Mesenteric fat pad (tissue), 1 donor: ENCODE measurements around the gene DENND1A. TPM values are rescaled to one million over a fixed set of nuclear protein-coding genes. Genes with fewer than 3 reads are reported as not detected.

Experiments
- DNase-seq: peaks from one replicate; pipeline ENCODE4 v3.0.0-alpha.2; 2020; ENCODE audit warnings: low spot score
- total RNA-seq: library from RNA; stranded (reverse); fragmentation: NEBNext Ultra II Directional; extraction: Animal tissue kit (Norgen Biotek cat#: 25700); gene quantifications from one replicate; pipeline ENCODE4 v1.2.1, GENCODE V29; 2021
- donor health status: DM: yes; HTN: yes; CAD: no.

The DENND1A gene
- total RNA-seq, 1 donor from 2014 or later: 24.4 TPM

DNA sequence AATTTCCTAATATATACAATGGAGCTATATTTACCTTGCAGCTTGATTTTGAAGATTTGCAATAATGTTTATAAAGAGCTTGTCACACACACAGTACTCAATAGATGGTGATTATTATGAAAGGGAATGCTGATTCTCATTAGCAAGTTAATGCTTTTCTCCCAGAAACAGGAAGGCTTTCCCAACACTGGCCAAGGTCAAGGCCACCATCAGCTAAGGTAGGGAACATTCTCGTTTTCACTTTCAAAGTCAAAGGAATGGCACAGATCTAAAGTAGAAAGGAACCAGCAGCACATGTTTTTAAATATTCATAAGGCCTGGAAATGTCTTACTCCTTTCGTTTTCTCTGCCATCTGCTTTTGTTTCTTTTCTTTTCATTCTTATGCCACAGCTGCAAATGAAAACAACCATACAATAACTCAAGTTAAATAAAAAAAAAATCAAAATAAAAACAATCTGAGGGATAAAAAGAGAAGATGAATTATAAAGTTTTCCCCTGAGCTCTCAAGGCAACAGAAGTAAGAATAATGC, 307.1 kb downstream of the DENND1A start:
- DNase-seq: no peak

- no peak for DNase-seq
Measured at GRCh38 chr9:123620239-123620638, 309.7 kb downstream of the DENND1A start.

DNA sequence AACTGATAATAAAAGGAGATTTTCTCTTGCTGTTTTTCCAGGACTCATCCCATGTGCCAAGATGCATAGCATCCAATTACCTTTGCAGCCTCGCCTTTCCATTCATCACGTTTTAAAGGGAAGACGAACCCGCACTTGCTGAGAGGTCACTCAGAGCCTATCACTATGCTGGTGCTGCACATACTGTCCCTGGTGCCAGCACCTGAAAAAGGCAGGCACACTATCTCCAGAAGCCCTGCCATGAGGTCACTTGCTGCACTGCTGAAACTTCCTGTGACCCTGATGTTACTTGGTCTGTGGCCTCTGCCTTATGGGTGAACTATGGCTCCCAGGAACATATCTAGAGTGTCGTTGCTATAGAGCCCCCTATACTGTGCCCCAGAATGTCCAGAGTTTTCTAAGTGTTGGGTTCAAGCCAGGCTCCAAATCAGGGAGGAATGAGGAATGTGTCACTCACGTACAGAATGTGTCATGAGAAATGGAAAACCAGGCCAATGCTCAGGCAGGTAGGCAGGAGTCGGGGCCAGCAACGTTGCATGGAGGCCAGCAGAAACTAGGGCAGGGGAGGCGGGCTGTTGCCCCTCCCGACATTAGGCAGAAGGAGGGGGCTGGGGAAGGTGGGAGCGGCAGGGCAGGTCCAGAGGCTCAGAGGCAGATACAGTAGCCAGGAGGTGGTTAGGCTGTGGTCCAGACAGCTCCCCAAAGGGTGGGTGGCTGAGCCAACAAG, 311.8 kb downstream of the DENND1A start:
- no peak for DNase-seq

- no peak for DNase-seq
Measured at GRCh38 chr9:123617286-123617685, 312.6 kb downstream of the DENND1A start.

- DNase-seq: no peak
Measured at GRCh38 chr9:123616707-123617106, 313.2 kb downstream of the DENND1A start.

GRCh38 chr9:123615381-123615780, 314.5 kb downstream of the DENND1A start:
- DNase-seq: no peak

- DNase-seq: no peak
Measured at GRCh38 chr9:123614306-123615263, 315.3 kb downstream of the DENND1A start.

DNA sequence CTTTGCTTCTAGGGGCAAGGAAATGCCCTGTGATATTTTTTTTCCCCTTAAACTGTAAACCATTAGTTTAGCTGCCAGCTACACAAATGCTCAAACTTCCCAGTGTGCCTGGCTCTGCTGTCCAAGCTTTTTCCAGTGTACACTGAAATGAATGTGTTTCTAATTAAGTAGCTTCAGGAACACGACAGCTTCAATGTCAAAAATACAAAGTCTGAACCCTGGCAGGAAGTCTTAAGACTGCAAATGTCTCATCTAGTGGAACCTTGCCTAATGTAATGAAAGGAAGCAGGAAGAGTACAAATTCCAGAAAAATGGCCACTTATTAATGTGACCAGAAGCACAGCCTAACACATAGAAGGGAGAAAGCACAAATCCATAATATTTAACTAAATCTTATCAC, 318.7 kb downstream of the DENND1A start:
- no peak for DNase-seq

DNA sequence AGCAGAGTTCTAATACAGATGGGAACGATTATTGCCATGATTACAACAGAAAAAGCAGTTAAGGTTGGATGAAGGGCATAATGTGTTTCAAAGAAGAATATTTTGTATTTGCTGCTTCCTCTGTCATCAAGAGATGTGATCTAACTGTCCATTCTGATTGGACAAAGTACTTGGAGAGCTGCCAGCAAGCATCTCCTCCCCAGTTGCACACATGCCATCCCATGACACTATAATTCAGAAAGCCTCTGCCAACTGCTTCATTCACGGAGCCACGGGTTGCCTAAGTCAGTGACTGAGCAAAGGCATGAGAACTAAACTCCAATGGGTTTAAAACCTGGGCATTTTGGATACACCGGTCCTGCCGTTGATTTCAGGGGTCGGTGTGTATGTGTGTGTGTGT, 320.1 kb downstream of the DENND1A start:
- DNase-seq: no peak

GRCh38 chr9:123608104-123608503, 321.8 kb downstream of the DENND1A start:
- DNase-seq: no peak

- no peak for DNase-seq
Measured at GRCh38 chr9:123607479-123607878, 322.4 kb downstream of the DENND1A start.

GRCh38 chr9:123606141-123606540, 323.8 kb downstream of the DENND1A start:
- DNase-seq: no peak

DNA sequence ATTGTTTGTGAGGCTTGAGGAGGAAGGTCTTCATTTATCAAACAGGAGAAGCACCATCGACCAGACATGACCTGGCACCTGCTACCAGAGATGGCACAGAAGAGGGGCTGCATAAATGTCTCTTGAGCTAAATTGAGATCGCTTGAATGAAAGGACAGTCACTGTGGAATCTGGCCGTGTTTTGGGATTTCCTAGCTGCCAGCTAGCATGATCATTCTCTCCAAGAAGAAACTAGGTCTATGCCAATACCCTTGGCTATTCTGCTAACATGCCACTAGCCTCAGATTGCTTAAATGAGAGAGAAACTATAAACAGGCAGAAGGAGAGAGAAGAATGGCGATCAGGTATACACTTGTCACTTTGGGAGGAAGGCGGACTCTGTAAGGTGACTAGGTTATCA, 324.6 kb downstream of the DENND1A start:
- DNase-seq: no peak

DNA sequence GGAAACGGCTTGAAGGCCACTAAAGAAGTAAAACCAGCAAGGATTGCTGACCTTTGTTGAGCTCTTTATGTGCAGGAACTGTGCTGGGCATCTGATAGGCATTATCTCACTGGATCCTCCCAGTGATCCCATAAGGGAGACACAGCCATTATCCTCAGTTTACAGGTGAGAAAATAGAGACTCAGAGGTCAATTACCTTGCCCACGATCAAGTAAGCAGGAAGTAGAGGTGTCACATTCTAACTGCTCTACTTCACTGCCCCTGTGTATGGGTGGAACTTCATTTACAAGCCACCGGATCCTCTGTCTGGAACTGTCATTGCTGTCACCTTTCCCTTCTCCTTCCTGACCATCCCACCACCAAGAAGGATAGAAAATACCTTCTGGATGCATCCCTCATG, 325.1 kb downstream of the DENND1A start:
- DNase-seq: no peak

GRCh38 chr9:123601828-123602227, 328.1 kb downstream of the DENND1A start:
- no peak for DNase-seq

GRCh38 chr9:123599781-123600180, 330.1 kb downstream of the DENND1A start:
- no peak for DNase-seq

GRCh38 chr9:123597876-123598556, 331.9 kb downstream of the DENND1A start:
- no peak for DNase-seq

DNA sequence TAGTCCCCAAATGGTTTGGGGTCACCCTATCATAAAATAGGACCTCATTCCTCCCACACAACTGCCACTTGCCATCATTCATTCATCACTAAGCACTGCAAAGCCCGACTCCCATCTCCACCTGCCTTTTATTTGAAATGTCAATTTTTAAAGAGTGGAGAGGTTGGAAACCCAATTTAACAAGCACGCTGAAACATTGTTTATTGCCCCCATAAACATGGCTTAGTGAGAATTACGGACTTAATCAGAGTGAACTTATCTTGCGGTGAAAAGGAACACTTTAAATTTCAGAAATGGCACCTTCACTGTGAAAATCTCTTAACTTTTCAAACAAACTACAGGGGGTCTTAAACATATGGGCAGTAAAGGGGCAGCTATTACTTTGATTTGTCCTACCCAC, 332.9 kb downstream of the DENND1A start:
- DNase-seq: no peak

- DNase-seq: no peak
Measured at GRCh38 chr9:123591283-123591682, 338.6 kb downstream of the DENND1A start.

DNA sequence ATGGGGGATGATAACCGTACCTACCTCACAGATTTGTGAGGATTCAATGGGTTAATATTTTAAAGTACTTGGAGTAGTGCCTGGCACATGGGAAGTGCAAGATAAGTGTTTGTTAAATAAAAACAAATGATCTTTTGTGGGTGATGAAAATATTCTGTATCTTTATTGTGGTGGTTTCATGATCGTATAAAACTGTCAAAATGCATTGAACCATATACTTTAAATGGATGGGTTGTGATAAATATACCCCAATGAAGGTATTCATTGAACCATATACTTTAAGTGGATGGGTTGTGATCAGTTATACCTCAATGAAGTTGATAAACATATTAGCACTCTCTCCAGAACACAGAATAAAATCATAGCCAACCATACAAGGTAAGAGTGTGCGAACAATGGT, 339.4 kb downstream of the DENND1A start:
- no peak for DNase-seq
